ENCODE measurements around the gene NELFCD. TPM values are rescaled to one million over a fixed set of nuclear protein-coding genes. Genes with fewer than 3 reads are reported as not detected.
A peak's percentile ranks its signal among the peaks of the same experiment; 100 is the strongest.

NELFCD gene
- total RNA-seq, 2 donors from 2014 or later: 47.1 to 64.4 TPM

- Histone ChIP-seq H3K9ac (ENCODE audit: low read depth in 2 of 2, low read length in 2 of 2) (no peak overlapping the region), H3K9me3 (no peaks in the 10 kb centered on the region), H3K4me3 (no peak overlapping the region), H3K27ac (no peak overlapping the region), H3K4me1 (peaks cover 12% of the 10 kb centered on the region), H3K36me3 (no peaks in the 10 kb centered on the region), H3K27me3 (no peaks in the 10 kb centered on the region)
- intact Hi-C loops (cut with DNase I): no loop called here
- TF ChIP-seq CTCF (IDR thresholded peaks at IDR 0.05): no peak
- no peak for DNase-seq
Observed at GRCh38 chr20:59002388-59002787, 21.3 kb downstream of the NELFCD start.

GRCh38 chr20:59002874-59003399 is 21.9 kb downstream of the NELFCD start:
- no peak for TF ChIP-seq CTCF (IDR thresholded peaks at IDR 0.05)
- Histone ChIP-seq H3K9me3 (no peaks in the 10 kb centered on the region), H3K9ac (ENCODE audit: low read depth in 2 of 2, low read length in 2 of 2) (no peak overlapping the region), H3K4me1 (peaks cover 14% of the 10 kb centered on the region), H3K4me3 (no peak overlapping the region), H3K27ac (no peak overlapping the region), H3K36me3 (no peaks in the 10 kb centered on the region), H3K27me3 (no peaks in the 10 kb centered on the region)
- DNase-seq: no peak
- intact Hi-C loops (cut with DNase I): no loop called here

- Histone ChIP-seq H3K27me3 (no peaks in the 10 kb centered on the region), H3K4me1 (peaks cover 14% of the 10 kb centered on the region), H3K4me3 (no peak overlapping the region), H3K9me3 (no peaks in the 10 kb centered on the region), H3K36me3 (no peaks in the 10 kb centered on the region), H3K27ac (peak overlapping the region; percentile 81), H3K9ac (ENCODE audit: low read depth in 2 of 2, low read length in 2 of 2) (no peak overlapping the region)
- DNase-seq: no peak
- TF ChIP-seq CTCF (IDR thresholded peaks at IDR 0.05): no peak
- intact Hi-C loops (cut with DNase I): no loop called here
Observed at GRCh38 chr20:59003836-59004492, 22.9 kb downstream of the NELFCD start.

DNA sequence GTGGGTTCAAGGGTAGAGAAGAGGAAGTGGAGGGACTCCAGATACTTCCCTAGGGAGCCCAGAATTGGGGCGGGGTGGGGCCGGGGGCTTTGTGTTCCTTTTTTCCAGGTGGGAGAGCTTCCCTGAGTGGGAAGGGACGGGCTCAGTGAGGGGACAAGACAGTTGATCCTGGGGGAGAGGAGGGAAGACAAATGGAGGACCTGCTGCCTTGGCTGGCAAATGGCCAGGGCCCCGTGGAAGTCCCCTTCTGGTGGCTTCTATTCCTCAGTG is 23.4 kb downstream of the NELFCD start:
- DNase-seq: no peak
- no peak for TF ChIP-seq CTCF (IDR thresholded peaks at IDR 0.05)

DNA sequence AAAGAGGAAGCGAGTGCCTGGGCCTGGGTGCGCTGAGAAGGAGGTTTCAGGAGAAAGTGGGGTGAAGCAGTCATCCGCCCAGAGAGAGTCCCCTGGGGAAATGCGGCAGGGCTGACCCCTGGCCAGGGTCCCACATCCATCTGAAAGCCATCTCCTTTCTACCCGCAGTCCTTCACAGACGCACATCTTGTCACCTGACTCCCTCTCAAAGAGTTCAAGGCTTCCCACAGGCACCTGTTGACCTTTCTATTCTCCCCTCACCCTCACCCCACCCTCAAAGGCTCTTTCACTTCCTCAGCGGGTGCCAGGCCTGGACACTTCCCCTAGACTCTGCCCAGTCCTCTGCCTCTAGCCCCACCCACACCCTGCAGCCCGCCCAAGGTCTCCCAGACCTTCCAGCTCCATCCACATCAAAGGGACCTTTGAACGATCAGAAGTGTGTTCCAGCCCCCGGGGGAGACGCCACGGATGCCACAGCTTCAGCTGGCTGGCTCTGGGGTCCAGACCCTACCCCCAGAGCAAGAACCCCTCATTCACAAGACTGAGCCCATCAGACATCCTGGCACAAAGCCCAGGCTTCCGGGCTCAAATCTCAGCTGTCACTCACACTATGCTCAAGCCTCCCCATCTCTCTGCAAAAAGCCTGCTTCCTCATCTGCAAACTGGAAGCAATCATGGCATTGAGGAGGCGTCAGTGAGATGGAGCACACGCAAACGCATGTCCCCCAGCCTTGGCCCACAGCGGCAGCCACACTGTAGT is 23.9 kb downstream of the NELFCD start:
- no peaks in the 10 kb centered on the region for H3K36me3 ChIP-seq
- no peaks in the 10 kb centered on the region for H3K27me3 ChIP-seq
- no peak for TF ChIP-seq CTCF (IDR thresholded peaks at IDR 0.05)
- intact Hi-C loops (cut with DNase I): no loop called here
- peak overlapping the region; percentile 89 for H3K4me3 ChIP-seq
- DNase-seq: peak; percentile 90
- peak overlapping the region; percentile 81 for H3K27ac ChIP-seq
- no peaks in the 10 kb centered on the region for H3K9me3 ChIP-seq
- H3K9ac ChIP-seq (ENCODE audit: low read depth in 2 of 2, low read length in 2 of 2): peak overlapping the region; percentile 80 to 95
- peaks cover 14% of the 10 kb centered on the region for H3K4me1 ChIP-seq

More for the DNA sequence above, 23.4 kb downstream of the NELFCD start:
- no peaks in the 10 kb centered on the region for H3K36me3 ChIP-seq
- intact Hi-C loops (cut with DNase I): no loop called here
- no peaks in the 10 kb centered on the region for H3K27me3 ChIP-seq
- H3K4me1 ChIP-seq: peaks cover 14% of the 10 kb centered on the region
- H3K27ac ChIP-seq: peak overlapping the region; percentile 81
- H3K9me3 ChIP-seq: no peaks in the 10 kb centered on the region
- no peak overlapping the region for H3K4me3 ChIP-seq
- peak overlapping the region; percentile 36 to 95 for H3K9ac ChIP-seq (ENCODE audit: low read depth in 2 of 2, low read length in 2 of 2)

All from colonic mucosa (tissue), 4 donors.